Stimulated activated CD4-positive, alpha-beta T cell treated with anti-CD3 and anti-CD28 coated beads, Interleukin-12 subunit alpha, Interleukin-12 subunit beta, amount 100 ng/mL, for 4 hours (primary cell): ENCODE results near the gene CLIP1.
"Not testable (repeated sequence)": the region's sequence is repeated elsewhere in the genome, so short reads cannot be mapped to it uniquely, and the experiment has no call there.

Experiments used
- DNase-seq: peaks from one replicate; pipeline ENCODE4 v3.0.0-alpha.2; 2020

Gene CLIP1

GRCh38 chr12:122429043-122429442, 6.6 kb upstream of the CLIP1 start:
- not testable (repeated sequence) for DNase-seq

- DNase-seq, result no peak
Observed at GRCh38 chr12:122427403-122427802, 4.9 kb upstream of the CLIP1 start.

GRCh38 chr12:122423258-122424165, 1.0 kb upstream of the CLIP1 start:
- no peak for DNase-seq

GRCh38 chr12:122422730-122423257, 325 bp upstream of the CLIP1 start:
- DNase-seq, result peak; percentile 43

GRCh38 chr12:122421187-122421820, 1.2 kb downstream of the CLIP1 start:
- no peak for DNase-seq

- no peak for DNase-seq
Observed at GRCh38 chr12:122420471-122421162, 1.9 kb downstream of the CLIP1 start.

- DNase-seq, result not testable (repeated sequence)
Observed at GRCh38 chr12:122419094-122419493, 3.4 kb downstream of the CLIP1 start.

GRCh38 chr12:122415665-122416064, 6.8 kb downstream of the CLIP1 start:
- DNase-seq, result not testable (repeated sequence)

- DNase-seq, result no peak
Observed at GRCh38 chr12:122413516-122414404, 8.7 kb downstream of the CLIP1 start.

- DNase-seq, result no peak
Observed at GRCh38 chr12:122412851-122413433, 9.5 kb downstream of the CLIP1 start.

GRCh38 chr12:122411537-122411936, 10.9 kb downstream of the CLIP1 start:
- DNase-seq, result no peak

GRCh38 chr12:122407208-122407607, 15.3 kb downstream of the CLIP1 start:
- no peak for DNase-seq

GRCh38 chr12:122406701-122407164, 15.7 kb downstream of the CLIP1 start:
- DNase-seq, result no peak

- no peak for DNase-seq
Observed at GRCh38 chr12:122403831-122404230, 18.6 kb downstream of the CLIP1 start.

- no peak for DNase-seq
Observed at GRCh38 chr12:122403115-122403770, 19.2 kb downstream of the CLIP1 start.

GRCh38 chr12:122402264-122402663, 20.2 kb downstream of the CLIP1 start:
- DNase-seq, result no peak

GRCh38 chr12:122399592-122400373, 22.7 kb downstream of the CLIP1 start:
- DNase-seq, result peak; percentile 31

- DNase-seq, result no peak
Observed at GRCh38 chr12:122399254-122399591, 23.2 kb downstream of the CLIP1 start.

- DNase-seq, result not testable (repeated sequence)
Observed at GRCh38 chr12:122397981-122398380, 24.5 kb downstream of the CLIP1 start.

- no peak for DNase-seq
Observed at GRCh38 chr12:122395319-122395718, 27.1 kb downstream of the CLIP1 start.
